Stimulated activated CD8-positive, alpha-beta memory T cell treated with anti-CD3 and anti-CD28 coated beads, Interleukin-4, amount 100 ng/mL, for 48 hours (primary cell): ENCODE results near the gene CDH4.

Experiments used
- DNase-seq: peaks from one replicate; pipeline ENCODE4 v3.0.0-alpha.2; 2020

CDH4 gene

GRCh38 chr20:61803416-61803914 is 551.4 kb downstream of the CDH4 start:
- DNase-seq: no peak

GRCh38 chr20:61803915-61804751 is 552.1 kb downstream of the CDH4 start:
- DNase-seq: no peak

DNA sequence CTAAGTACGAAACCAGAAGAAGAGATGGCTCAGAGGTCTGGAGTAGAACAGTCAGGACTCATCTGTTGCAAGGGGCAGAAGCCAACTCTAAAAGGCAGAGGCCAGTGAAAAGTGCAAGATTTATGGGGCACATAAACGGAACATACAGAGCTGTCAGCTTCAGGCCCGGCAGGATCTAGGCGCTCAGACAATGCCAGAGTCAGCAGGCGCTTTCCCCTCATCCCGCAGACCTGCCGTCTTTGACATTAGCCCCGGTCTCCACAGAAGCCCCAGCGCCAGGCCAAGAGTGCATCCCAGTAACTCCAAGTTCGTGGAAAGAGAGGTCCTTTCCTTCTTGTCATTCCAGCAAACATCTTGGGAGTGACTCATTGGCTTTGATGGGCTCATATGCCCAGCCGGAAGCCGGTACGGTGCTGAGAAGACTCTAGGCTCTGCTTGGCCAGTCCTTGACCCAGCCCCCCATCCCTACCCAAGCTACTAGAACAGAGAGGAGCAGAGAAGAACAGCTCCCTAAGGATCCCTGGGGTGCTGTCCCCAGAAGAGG is 552.8 kb downstream of the CDH4 start:
- DNase-seq: no peak

DNA sequence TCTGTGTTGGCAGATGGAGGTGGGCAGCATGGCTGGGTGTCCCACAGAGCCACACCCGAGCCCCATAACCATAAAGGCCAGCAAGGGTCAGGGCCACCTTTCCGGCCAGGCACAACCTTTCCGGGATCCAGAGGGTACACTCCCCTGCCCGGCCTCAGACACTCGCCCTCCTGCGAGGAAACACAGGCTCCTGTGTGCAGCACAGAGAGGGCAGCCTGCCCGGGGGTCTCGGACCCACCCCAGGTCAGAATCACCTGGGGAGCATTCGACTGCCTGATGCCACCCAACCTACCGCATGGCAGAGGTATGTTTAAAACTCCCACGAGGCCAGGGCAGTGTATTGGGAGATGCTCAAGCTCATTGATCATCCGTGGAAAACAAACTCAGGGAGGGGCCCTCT is 553.3 kb downstream of the CDH4 start:
- DNase-seq: no peak

GRCh38 chr20:61805781-61806180 is 553.7 kb downstream of the CDH4 start:
- no peak for DNase-seq

GRCh38 chr20:61806314-61806713 is 554.3 kb downstream of the CDH4 start:
- DNase-seq: no peak

DNA sequence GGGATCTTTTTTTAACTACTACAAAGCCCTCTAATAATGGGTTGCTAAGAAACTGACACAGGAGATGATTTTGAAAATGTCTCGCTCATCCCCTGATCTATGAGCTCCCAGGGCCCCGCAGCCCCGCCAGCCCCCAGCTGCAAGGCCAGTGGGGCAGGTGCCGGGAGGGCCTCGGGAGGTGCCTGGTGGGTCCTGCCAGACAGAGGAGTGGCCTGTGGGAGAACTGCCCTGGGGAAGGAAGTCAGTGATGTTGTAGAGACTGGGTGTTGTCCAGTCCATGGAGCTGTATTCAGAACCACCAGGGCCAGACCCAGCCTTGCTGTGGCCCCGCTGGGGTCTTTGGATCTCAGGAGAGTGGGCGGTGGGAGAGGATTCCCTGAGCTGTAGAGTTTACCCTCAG is 554.9 kb downstream of the CDH4 start:
- no peak for DNase-seq

GRCh38 chr20:61807471-61808160 is 555.6 kb downstream of the CDH4 start:
- DNase-seq: no peak

DNA sequence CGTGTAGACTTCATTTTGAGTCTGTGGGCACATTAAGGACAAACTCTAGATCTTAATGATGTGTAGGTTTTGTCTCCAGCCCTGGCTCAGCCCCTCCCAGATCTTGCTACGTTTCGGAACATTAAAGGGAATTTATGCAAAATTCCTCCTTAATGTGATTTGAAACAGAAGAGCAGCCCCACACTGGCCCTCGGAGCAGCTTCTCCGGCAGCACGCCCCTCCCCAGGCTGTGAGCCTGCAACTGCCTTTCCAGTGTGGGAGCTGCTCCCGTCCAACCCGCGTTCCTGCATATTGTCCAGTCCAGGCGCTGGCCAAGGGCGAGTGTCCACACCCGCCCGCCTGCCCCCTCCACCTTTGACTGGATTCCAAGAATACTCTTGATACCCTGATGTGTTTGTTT is 556.4 kb downstream of the CDH4 start:
- no peak for DNase-seq

DNA sequence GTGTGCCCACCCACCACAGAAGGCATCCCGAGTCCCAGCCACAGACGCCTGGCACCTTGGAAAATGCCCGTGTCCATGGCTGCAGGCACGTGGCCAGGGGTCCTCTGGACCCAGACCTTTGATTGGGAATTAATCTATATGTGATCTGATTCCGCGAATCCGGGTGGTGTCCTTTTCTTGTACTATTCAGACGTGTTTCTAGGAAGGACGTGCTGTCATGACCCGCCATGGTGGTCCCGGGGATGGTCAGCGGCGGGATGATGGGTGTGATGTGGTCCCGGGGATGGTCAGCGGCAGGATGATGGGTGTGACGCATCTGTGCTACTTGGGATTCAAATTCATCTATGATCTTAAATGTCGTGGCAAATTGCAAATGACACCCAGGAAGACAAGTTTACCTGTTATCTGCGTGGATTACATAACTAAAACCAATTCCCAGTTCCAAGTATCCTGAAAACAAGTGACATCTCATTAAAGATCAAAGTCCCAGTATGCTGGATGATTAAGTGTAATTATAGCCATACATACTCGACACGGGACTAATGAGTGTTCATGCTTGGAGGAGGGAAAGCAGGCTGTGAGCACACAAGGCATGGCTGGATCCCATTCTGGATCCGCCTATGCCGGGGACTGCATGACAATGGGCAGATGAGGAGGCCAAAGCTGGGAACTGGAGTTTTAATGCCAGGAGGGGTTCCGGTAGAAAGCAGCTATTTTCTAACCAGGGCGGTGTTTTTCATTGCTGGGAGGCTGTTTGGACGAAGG is 557.1 kb downstream of the CDH4 start:
- no peak for DNase-seq

GRCh38 chr20:61810066-61810737 is 558.1 kb downstream of the CDH4 start:
- DNase-seq: no peak

DNA sequence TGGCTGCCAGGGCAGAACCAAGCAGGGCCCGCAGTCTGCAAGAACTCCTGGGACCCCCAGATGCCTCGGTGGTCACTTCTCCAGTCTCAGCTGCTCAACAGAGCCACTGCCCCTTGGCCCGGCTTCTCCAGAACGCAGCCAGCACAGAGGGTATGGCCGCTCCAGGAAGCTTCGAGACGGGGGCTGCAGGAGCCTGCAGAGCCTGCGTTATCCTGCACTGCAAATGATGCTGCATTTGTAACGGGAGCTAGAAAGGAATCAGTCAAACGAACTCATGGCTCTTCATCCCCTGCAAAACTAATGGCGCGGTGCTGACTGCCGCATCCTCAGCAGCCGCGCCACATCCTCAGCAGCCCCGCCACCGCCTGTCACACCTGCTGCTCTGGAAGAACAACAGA is 558.7 kb downstream of the CDH4 start:
- DNase-seq: no peak

GRCh38 chr20:61811166-61811565 is 559.1 kb downstream of the CDH4 start:
- no peak for DNase-seq

- DNase-seq: no peak
Measured at GRCh38 chr20:61812121-61812844, 560.2 kb downstream of the CDH4 start.

- no peak for DNase-seq
Measured at GRCh38 chr20:61812845-61813485, 560.9 kb downstream of the CDH4 start.

GRCh38 chr20:61813791-61814190 is 561.7 kb downstream of the CDH4 start:
- DNase-seq: no peak

- DNase-seq: no peak
Measured at GRCh38 chr20:61814244-61814643, 562.2 kb downstream of the CDH4 start.

DNA sequence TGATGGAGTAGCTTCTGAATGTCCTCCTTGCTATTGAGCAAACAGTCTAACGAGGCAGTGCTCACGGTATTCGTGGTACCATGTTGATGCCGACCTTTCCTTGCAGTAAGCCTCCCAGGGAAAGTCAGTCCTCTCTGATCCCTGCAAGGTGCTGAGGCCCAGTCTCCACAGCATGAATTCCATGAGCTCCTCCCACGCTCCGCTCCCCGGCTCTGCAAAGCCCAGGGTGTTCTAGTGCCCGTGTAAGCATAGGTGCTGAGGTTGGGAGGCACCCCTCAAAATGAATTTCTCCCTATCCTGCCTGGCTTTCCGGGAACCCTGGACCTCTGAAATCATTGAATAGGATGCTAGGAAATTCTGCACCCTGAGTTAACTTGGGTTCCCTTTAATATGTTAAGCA is 562.7 kb downstream of the CDH4 start:
- DNase-seq: no peak

GRCh38 chr20:61815176-61815575 is 563.1 kb downstream of the CDH4 start:
- no peak for DNase-seq

GRCh38 chr20:61815678-61816077 is 563.6 kb downstream of the CDH4 start:
- DNase-seq: no peak
